ENCODE data around the gene GSG1L.
"Not testable (repeated sequence)": the region's sequence is repeated elsewhere in the genome, so short reads cannot be mapped to it uniquely, and the experiment has no call there.

Gene GSG1L

GRCh38 chr16:27745348-27745747 lies 318.2 kb downstream of the GSG1L start:
- TF ChIP-seq, protein P1, sequence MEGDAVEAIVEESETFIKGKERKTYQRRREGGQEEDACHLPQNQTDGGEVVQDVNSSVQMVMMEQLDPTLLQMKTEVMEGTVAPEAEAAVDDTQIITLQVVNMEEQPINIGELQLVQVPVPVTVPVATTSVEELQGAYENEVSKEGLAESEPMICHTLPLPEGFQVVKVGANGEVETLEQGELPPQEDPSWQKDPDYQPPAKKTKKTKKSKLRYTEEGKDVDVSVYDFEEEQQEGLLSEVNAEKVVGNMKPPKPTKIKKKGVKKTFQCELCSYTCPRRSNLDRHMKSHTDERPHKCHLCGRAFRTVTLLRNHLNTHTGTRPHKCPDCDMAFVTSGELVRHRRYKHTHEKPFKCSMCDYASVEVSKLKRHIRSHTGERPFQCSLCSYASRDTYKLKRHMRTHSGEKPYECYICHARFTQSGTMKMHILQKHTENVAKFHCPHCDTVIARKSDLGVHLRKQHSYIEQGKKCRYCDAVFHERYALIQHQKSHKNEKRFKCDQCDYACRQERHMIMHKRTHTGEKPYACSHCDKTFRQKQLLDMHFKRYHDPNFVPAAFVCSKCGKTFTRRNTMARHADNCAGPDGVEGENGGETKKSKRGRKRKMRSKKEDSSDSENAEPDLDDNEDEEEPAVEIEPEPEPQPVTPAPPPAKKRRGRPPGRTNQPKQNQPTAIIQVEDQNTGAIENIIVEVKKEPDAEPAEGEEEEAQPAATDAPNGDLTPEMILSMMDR (conservative IDR thresholded peaks at IDR 0.05; ENCODE audit: low read depth, low read length), result no peak
- DNase-seq (ENCODE audit: low read depth), result no peak
- H3K4me3 ChIP-seq (ENCODE audit: low read length), result no peak overlapping the region

- no peak overlapping the region for H3K4me3 ChIP-seq (ENCODE audit: low read length)
- TF ChIP-seq, protein P1 (conservative IDR thresholded peaks at IDR 0.05; ENCODE audit: low read depth, low read length), result no peak
- DNase-seq (ENCODE audit: low read depth), result no peak
These were observed 319.6 kb downstream of the GSG1L start for GRCh38 chr16:27743963-27744362.

DNA sequence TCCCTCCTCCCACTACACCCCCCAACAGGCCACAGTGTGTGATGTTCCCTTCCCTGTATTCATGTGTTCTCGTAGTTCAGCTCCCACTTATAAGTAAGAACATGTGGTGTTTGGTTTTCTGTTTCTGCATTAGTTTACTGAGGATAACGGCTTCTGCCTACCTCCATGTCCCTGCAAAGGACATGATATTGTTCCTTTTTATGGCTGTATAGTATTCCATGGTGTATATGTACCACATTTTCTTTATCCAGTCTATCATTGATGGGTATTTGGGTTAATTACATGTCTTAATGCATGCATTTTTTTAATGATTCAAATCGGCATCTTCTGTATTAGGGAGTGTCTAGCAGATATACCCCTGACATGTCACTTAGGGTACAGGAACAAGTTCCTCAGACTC lies 320.5 kb downstream of the GSG1L start:
- not testable (repeated sequence) for DNase-seq (ENCODE audit: low read depth); H3K4me3 ChIP-seq (ENCODE audit: low read length)

- DNase-seq (ENCODE audit: low read depth), result no peak
- TF ChIP-seq, protein P1 (conservative IDR thresholded peaks at IDR 0.05; ENCODE audit: low read depth, low read length), result no peak
- no peak overlapping the region for H3K4me3 ChIP-seq (ENCODE audit: low read length)
These were observed 321.2 kb downstream of the GSG1L start for GRCh38 chr16:27742333-27742732.

GRCh38 chr16:27740496-27741201 lies 322.9 kb downstream of the GSG1L start:
- TF ChIP-seq, protein P1 (conservative IDR thresholded peaks at IDR 0.05; ENCODE audit: low read depth, low read length), result no peak
- no peak for DNase-seq (ENCODE audit: low read depth)
- no peak overlapping the region for H3K4me3 ChIP-seq (ENCODE audit: low read length)

- TF ChIP-seq, protein P1 (conservative IDR thresholded peaks at IDR 0.05; ENCODE audit: low read depth, low read length), result no peak
- H3K4me3 ChIP-seq (ENCODE audit: low read length), result no peak overlapping the region
- no peak for DNase-seq (ENCODE audit: low read depth)
These were observed 323.7 kb downstream of the GSG1L start for GRCh38 chr16:27739606-27740357.

GRCh38 chr16:27738596-27738995 lies 324.9 kb downstream of the GSG1L start:
- no peak overlapping the region for H3K4me3 ChIP-seq (ENCODE audit: low read length)
- TF ChIP-seq, protein P1 (conservative IDR thresholded peaks at IDR 0.05; ENCODE audit: low read depth, low read length), result no peak
- DNase-seq (ENCODE audit: low read depth), result no peak

All from retinal pigment epithelial cell (primary cell).